ENCODE data around the gene NDUFA12. TPM values are rescaled to one million over a fixed set of nuclear protein-coding genes. Genes with fewer than 3 reads are reported as not detected.
"Not testable (repeated sequence)": the region's sequence is repeated elsewhere in the genome, so short reads cannot be mapped to it uniquely, and the experiment has no call there.

Gene NDUFA12
- total and polyA plus RNA-seq, 9 of the 15 experiments (the other 6 are each of a cell fraction or from before 2014, with no cell fraction given): 115 to 986 (median 283) TPM

DNA sequence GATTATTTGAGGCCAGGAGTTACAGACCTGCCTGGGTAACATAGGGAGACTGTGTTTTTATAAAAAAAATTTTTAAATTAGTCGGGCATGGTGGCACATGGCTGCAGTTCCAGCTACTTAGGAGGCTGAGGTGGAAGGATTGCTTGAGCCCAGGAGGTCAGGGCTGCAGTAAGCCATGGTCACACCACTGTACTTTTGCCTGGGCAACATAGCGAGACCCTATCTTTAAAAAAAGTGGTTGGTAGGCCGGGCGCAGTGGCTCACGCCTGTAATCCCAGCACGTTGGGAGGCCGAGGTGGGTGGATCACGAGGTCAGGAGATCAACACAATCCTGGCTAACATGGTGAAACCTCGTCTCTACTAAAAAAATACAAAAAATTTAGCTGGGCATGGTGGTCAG lies 18.4 kb downstream of the NDUFA12 start:
- DNase-seq (ENCODE audit: extremely low read depth in 1 of 4, low spot score in 3 of 4); H3K4me2 ChIP-seq (ENCODE audit: insufficient read depth, low read length); H3K79me2 ChIP-seq (ENCODE audit: control insufficient read depth, insufficient read depth, low read length); H3K9ac ChIP-seq (ENCODE audit: insufficient read depth in 1 of 2, low read depth in 2 of 2, low read length in 2 of 2); H3K4me1 ChIP-seq (replicated peaks in 1 of 2; ENCODE audit: control insufficient read depth in 2 of 2, insufficient read depth in 2 of 2, low read length in 2 of 2); H4K20me1 ChIP-seq (replicated peaks; ENCODE audit: control insufficient read depth, insufficient read depth, low read length); CTCF ChIA-PET (ENCODE audit: low intra/inter-chr PET ratio); in situ Hi-C loops (cut with MboI); H2AFZ ChIP-seq (ENCODE audit: low read depth, low read length); H3K27me3 ChIP-seq (ENCODE audit: control insufficient read depth in 2 of 2, insufficient read depth in 2 of 2, low read length in 2 of 2); ATAC-seq; BruUV-seq (replicated peaks); POLR2A ChIA-PET; H3K27ac ChIP-seq (ENCODE audit: extremely low read depth, low read depth, low read length); H3K9me3 ChIP-seq (replicated peaks; ENCODE audit: control insufficient read depth, insufficient read depth, low read depth, low read length); H3K4me3 ChIP-seq; H3K9me1 ChIP-seq (ENCODE audit: control insufficient read depth, insufficient read depth, low read length); intact Hi-C loops (cut with micrococcal nuclease); FAIRE-seq: not testable (repeated sequence)
- H3K36me3 ChIP-seq (ENCODE audit: control insufficient read depth, insufficient read depth, low read length): peaks cover 29% of the 10 kb centered on the region; the same call in 2 of the 3 replicates
- peak; percentile 74 for TF ChIP-seq ZNF121 (CRISPR knock-in tag; conservative IDR thresholded peaks at IDR 0.05)
- WGBS (ENCODE audit: insufficient coverage, low coverage, missing lambda C conversion rate): 77% methylated on average over 9 of the region's 9 CpGs

DNA sequence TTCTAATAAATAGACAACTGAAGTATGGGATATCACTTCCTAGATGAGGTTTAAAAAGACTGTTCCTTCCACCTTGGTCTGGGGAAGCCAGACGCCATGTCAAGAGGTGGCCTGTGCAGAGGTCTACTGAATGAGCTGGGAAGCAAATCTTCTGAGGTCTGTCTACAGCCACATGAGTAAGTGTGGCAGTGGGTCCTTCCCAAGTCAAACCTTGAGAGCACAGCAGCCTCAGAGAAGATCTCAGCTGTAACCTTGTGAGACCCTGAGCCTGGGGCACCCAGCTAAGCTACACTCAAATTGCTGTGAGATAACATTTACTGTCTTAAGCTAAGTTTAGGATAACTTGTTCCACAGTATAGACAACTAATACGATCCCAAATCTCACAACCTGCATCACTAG lies 20.2 kb downstream of the NDUFA12 start:
- no TSS peak for BruUV-seq (replicated peaks)
- Histone ChIP-seq H3K4me3 (no peak overlapping the region), H3K79me2 (ENCODE audit: control insufficient read depth, insufficient read depth, low read length) (peaks cover 3% of the 10 kb centered on the region; the same call in 1 of the 3 replicates), H3K27me3 (ENCODE audit: control insufficient read depth in 2 of 2, insufficient read depth in 2 of 2, low read length in 2 of 2) (no peaks in the 10 kb centered on the region), H3K9ac (ENCODE audit: insufficient read depth in 1 of 2, low read depth in 2 of 2, low read length in 2 of 2) (no peak overlapping the region), H3K9me3 (replicated peaks; ENCODE audit: control insufficient read depth, insufficient read depth, low read depth, low read length) (no peaks in the 10 kb centered on the region), H3K27ac (ENCODE audit: extremely low read depth, low read depth, low read length) (no peak overlapping the region), H2AFZ (ENCODE audit: low read depth, low read length) (no peak overlapping the region), H3K9me1 (ENCODE audit: control insufficient read depth, insufficient read depth, low read length) (no peaks in the 10 kb centered on the region), H3K36me3 (ENCODE audit: control insufficient read depth, insufficient read depth, low read length) (peaks cover 21% of the 10 kb centered on the region; the same call in 2 of the 3 replicates), H3K4me1 (replicated peaks in 1 of 2; ENCODE audit: control insufficient read depth in 2 of 2, insufficient read depth in 2 of 2, low read length in 2 of 2) (no peaks in the 10 kb centered on the region), H3K4me2 (ENCODE audit: insufficient read depth, low read length) (no peak overlapping the region), H4K20me1 (replicated peaks; ENCODE audit: control insufficient read depth, insufficient read depth, low read length) (no peaks in the 10 kb centered on the region)
- ChIA-PET CTCF (ENCODE audit: low intra/inter-chr PET ratio) (interaction anchor here (0.6 kb wide), 1 partner anchor 718 kb away, joined by 3 read pairs; no protein-coding TSS in a partner anchor), POLR2A (interaction anchor here (1.3 to 1.5 kb wide), 2 partner anchors 9 to 29 kb away, joined by 3 to 5 read pairs; no protein-coding TSS in a partner anchor)
- ATAC-seq (no peak), DNase-seq (ENCODE audit: extremely low read depth in 1 of 4, low spot score in 3 of 4) (no peak), FAIRE-seq (no peak)
- in situ Hi-C loops (cut with MboI): no loop called here
- 89% methylated on average over 2 of the region's 2 CpGs for WGBS (ENCODE audit: insufficient coverage, low coverage, missing lambda C conversion rate)
- intact Hi-C loops (cut with micrococcal nuclease): no loop called here
- no peak for TF ChIP-seq KAT7 (CRISPR knock-in tag; IDR thresholded peaks at IDR 0.05; ENCODE audit: borderline replicate concordance)
- no peak for TF ChIP-seq BRD4 (IDR thresholded peaks at IDR 0.05)
